Measurements from ENCODE around the gene FAM43B. TPM values are rescaled to one million over a fixed set of nuclear protein-coding genes. Genes with fewer than 3 reads are reported as not detected.

The FAM43B gene
- total RNA-seq, 1 experiment from 2014 or later: not detected

DNA sequence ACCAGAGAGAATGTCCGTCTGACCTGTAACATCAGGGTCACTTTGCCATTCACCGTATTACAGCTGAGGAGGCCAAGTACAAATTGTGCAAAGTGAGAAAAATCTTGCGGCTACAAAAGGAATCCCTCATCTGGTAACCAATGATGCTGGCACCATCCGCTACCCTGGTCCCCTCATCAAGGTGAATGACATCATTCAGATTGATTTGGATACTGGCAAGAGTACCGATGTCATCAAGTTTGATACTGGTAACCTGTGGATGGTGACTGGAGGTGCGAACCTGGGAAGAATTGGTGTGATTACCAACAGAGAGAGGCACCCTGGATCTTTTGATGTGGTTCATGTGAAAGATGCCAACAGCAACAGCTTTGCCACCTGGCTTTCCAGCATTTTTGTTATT, 26.1 kb upstream of the FAM43B start:
- Mint-ChIP-seq H3K4me3 (ENCODE audit: unreplicated experiment) (no peak overlapping the region), H3K9me3 (ENCODE audit: unreplicated experiment) (no peaks in the 10 kb centered on the region), H3K36me3 (ENCODE audit: insufficient read depth, unreplicated experiment) (no peaks in the 10 kb centered on the region), H3K4me1 (ENCODE audit: insufficient read depth, unreplicated experiment) (no peaks in the 10 kb centered on the region), H3K27ac (ENCODE audit: low read depth, unreplicated experiment) (no peak overlapping the region), H3K27me3 (ENCODE audit: insufficient read depth, unreplicated experiment) (peaks cover 30% of the 10 kb centered on the region)
- ChIA-PET CTCF (interaction anchor here (1.3 to 1.6 kb wide), 3 partner anchors 50 to 115 kb away, joined by 4 to 6 read pairs (median 4); no protein-coding TSS in a partner anchor), POLR2A (interaction anchor here (0.5 to 2.5 kb wide), 2 partner anchors 10 to 107 kb away, joined by 3 to 6 read pairs; partner anchors contain the start of gene PINK1)
- BruUV-seq (replicated peaks): no TSS peak
- DNase-seq (ENCODE audit: unreplicated experiment): no peak
- TF ChIP-seq, protein P1, sequence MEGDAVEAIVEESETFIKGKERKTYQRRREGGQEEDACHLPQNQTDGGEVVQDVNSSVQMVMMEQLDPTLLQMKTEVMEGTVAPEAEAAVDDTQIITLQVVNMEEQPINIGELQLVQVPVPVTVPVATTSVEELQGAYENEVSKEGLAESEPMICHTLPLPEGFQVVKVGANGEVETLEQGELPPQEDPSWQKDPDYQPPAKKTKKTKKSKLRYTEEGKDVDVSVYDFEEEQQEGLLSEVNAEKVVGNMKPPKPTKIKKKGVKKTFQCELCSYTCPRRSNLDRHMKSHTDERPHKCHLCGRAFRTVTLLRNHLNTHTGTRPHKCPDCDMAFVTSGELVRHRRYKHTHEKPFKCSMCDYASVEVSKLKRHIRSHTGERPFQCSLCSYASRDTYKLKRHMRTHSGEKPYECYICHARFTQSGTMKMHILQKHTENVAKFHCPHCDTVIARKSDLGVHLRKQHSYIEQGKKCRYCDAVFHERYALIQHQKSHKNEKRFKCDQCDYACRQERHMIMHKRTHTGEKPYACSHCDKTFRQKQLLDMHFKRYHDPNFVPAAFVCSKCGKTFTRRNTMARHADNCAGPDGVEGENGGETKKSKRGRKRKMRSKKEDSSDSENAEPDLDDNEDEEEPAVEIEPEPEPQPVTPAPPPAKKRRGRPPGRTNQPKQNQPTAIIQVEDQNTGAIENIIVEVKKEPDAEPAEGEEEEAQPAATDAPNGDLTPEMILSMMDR (IDR thresholded peaks at IDR 0.05; ENCODE audit: unreplicated experiment): no peak
- intact Hi-C loops (cut with micrococcal nuclease): no loop called here

DNA sequence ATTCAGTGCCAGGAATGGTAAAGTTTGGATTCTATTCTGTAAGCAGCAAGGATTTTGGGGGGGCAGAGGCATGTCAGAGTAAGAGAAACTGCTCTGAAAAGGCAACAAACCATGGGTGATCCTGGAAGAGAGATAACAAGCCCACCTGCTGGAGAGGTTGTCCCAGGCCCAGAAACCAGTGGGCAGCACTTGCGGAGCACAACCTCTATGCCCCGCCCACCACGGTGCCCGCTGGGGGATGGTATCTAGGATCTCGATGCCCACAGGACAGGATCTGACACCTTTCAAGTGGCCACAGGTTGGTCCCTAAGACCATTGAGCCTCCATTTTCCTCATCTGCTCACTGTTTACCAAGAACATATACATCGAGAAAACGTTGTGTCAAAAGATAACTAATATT, 24.2 kb upstream of the FAM43B start:
- CTCF ChIA-PET: no interaction called here
- intact Hi-C loops (cut with micrococcal nuclease): no loop called here
- peaks cover 41% of the 10 kb centered on the region for H3K27me3 Mint-ChIP-seq (ENCODE audit: insufficient read depth, unreplicated experiment)

GRCh38 chr1:20530306-20530705, 22.1 kb upstream of the FAM43B start:
- CTCF ChIA-PET: interaction anchor here (1.2 kb wide), 1 partner anchor 104 kb away, joined by 3 read pairs; no protein-coding TSS in a partner anchor
- Mint-ChIP-seq H3K9me3 (ENCODE audit: unreplicated experiment) (no peaks in the 10 kb centered on the region), H3K27me3 (ENCODE audit: insufficient read depth, unreplicated experiment) (peaks cover 62% of the 10 kb centered on the region), H3K4me1 (ENCODE audit: insufficient read depth, unreplicated experiment) (no peaks in the 10 kb centered on the region), H3K4me3 (ENCODE audit: unreplicated experiment) (no peak overlapping the region), H3K36me3 (ENCODE audit: insufficient read depth, unreplicated experiment) (no peaks in the 10 kb centered on the region), H3K27ac (ENCODE audit: low read depth, unreplicated experiment) (no peak overlapping the region)
- intact Hi-C loops (cut with micrococcal nuclease): no loop called here
- TF ChIP-seq, protein P1 (IDR thresholded peaks at IDR 0.05; ENCODE audit: unreplicated experiment): no peak
- BruUV-seq (replicated peaks): no TSS peak
- DNase-seq (ENCODE audit: unreplicated experiment): no peak
- POLR2A ChIA-PET: interaction anchor here (0.6 kb wide), 1 partner anchor 1562 kb away, joined by 3 read pairs; no protein-coding TSS in a partner anchor

More for the DNA sequence above, 24.2 kb upstream of the FAM43B start:
- BruUV-seq (replicated peaks): no TSS peak
- Mint-ChIP-seq H3K36me3 (ENCODE audit: insufficient read depth, unreplicated experiment) (no peaks in the 10 kb centered on the region), H3K9me3 (ENCODE audit: unreplicated experiment) (no peaks in the 10 kb centered on the region), H3K27ac (ENCODE audit: low read depth, unreplicated experiment) (no peak overlapping the region), H3K4me1 (ENCODE audit: insufficient read depth, unreplicated experiment) (no peaks in the 10 kb centered on the region), H3K4me3 (ENCODE audit: unreplicated experiment) (no peak overlapping the region)
- TF ChIP-seq, protein P1 (IDR thresholded peaks at IDR 0.05; ENCODE audit: unreplicated experiment): no peak
- POLR2A ChIA-PET: interaction anchor here (1.0 to 2.5 kb wide), 2 partner anchors 105 to 258 kb away, joined by 3 to 6 read pairs; partner anchors contain the start of gene PINK1
- no peak for DNase-seq (ENCODE audit: unreplicated experiment)

DNA sequence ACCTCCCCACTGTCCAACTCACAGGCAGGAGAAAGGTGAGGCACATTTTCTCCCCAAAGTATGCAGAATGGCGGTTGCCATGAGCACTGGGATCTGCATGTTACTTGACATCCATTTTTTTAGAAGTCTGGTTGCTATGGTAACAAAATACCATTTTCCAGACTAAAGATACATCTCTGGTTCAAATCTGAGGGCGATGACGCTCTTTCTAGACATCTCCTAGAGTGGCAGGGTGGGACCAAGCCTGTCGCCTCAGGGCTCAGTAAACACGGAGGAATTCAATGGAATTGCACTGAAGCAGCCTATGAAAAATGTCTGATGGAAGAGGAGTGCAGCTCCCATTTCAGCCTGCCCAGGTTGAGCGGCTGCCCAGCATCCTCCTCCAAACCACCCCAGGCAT, 21.5 kb upstream of the FAM43B start:
- ChIA-PET CTCF (no interaction called here), POLR2A (interaction anchor here (0.6 kb wide), 1 partner anchor 1562 kb away, joined by 3 read pairs; no protein-coding TSS in a partner anchor)
- no TSS peak for BruUV-seq (replicated peaks)
- no peak overlapping the region for H3K27ac Mint-ChIP-seq (ENCODE audit: low read depth, unreplicated experiment)
- no peak overlapping the region for H3K4me3 Mint-ChIP-seq (ENCODE audit: unreplicated experiment)
- no peaks in the 10 kb centered on the region for H3K36me3 Mint-ChIP-seq (ENCODE audit: insufficient read depth, unreplicated experiment)
- H3K27me3 Mint-ChIP-seq (ENCODE audit: insufficient read depth, unreplicated experiment): peaks cover 68% of the 10 kb centered on the region
- TF ChIP-seq, protein P1 (IDR thresholded peaks at IDR 0.05; ENCODE audit: unreplicated experiment): no peak
- DNase-seq (ENCODE audit: unreplicated experiment): no peak
- no peaks in the 10 kb centered on the region for H3K9me3 Mint-ChIP-seq (ENCODE audit: unreplicated experiment)
- H3K4me1 Mint-ChIP-seq (ENCODE audit: insufficient read depth, unreplicated experiment): no peaks in the 10 kb centered on the region
- intact Hi-C loops (cut with micrococcal nuclease): no loop called here
